HG02798 (cell line): ENCODE measurements around the gene MAP1B.

ENCODE experiments used
- ATAC-seq: cut with Tn5 transposase; IDR thresholded peaks from one replicate; pipeline ENCODE4 v1.9.1; 2021; ENCODE audit warnings: mild to moderate bottlenecking; ENCODE audit not compliant: unreplicated experiment, poor library complexity

The MAP1B gene

DNA sequence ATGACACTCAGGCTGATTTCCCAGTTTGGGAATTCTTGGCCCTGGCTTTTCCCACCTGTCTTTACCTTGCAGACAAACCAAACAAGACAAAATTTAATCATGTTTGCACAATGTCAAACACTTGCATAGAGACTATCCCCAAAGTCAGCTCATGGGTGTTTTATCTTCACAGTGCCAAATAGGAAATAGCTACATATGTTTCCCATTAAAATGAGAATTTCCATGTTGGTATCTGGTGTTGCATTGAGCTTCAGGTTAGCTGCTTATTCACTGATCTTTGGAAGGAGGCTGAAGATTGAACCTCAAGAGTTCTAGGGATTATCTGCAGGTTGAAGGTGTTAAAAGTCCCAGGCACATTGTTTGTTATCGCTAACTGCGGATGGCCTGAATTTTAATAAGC, 19.5 kb downstream of the MAP1B start:
- no peak for ATAC-seq

DNA sequence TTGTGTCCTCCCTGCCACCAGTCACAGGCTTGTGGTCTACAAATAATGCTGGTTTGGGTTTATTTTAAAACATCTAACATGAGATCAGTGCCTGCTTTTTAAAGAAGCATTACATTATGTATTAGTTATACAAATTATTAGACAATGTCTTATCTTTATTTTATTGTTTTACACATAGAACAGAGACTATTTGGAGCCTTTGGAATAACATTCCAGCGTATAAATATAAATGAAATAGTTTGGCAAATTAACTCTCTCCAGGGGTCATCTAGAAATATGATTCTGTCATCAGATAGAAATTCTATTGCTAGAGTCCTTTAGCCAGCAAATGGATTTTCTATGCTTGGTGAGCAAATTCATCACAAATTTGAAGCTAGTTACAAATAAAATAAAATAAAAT, 22.4 kb downstream of the MAP1B start:
- no peak for ATAC-seq

DNA sequence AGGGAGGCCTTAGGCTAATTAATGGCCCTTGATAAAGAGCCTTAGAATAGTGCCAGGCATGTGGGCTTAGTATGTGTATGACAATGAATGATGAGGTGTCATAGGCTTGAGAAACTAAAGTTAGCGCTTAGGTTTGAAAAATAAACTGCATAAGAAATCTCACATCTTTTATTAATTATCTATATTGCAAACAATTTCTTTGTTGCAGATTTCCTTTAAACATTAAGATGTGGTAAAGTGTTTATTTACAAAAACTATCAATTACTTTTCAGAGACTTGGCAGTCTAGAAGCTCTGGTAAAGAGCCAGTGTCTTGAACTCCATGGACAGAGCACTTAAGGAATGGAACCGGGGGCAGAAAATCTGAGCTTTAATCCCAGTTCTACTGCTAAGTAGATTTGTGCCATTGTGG, 23.1 kb downstream of the MAP1B start:
- ATAC-seq, result no peak

DNA sequence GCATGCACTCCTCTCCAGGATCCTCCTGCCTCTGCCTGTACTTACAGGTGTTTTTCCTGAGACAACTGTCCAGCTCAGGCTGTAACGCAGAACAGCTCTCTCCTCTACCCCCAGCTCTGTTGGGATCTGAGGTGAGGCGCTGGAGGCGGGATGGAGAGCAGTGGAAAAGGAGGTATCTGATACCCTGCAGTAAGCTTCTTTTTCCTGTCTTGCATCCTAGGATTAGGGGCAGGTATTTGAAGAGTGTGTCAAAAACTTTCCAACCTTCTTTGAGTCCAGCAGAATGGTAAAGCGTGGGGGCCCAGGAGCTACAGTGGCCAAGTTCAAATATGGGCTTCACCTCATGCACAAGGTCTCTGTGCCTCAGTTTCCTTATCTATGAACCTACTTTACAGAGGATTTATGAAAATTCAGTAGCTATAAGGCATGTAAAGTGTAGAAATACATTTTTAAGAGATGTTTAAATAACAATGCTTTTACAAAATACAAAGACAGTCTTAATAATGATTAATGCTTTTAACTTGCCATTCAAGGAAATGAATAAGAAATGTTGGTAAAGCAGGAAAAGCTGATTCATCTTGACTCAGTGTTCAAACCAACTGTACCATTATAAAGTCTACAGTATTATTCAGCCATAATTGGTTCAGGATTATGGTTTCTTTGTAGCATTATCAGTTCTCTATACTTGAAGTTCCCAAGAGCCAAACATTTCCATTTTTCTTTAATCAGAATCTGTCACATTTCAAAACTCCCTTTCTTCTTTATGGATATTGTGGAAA, 26.1 kb downstream of the MAP1B start:
- ATAC-seq, result no peak

DNA sequence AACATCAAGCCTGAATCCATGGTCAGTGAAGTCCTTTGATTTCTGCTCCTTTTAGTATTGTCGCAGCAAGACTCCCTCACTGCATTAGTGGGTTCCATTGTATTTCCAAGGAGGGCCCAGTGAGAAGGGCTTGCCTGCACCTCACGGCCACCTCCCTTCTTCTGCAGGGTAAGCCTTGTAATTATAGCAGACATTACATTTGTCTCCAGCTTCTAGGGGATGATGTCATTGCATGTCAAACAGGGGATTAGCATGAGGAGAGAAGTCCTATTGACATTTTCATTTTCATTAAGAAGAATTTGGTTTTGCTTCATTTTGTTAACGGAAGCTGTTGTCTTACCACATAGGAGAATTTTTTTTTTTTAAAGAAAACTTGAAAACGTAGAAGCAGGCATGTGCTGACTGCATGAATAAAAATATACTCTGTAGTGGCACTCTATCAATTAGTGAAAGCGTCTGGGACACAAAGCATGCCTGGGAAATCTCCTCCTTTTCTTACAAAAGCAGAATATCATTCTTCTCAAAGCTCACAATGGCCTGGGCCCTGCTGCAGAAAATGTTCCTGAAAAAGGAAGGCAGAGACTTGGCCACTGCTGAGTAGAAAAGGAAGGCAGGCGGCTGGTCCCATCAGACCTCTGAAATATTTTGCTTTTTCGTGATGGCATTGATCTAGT, 27.1 kb downstream of the MAP1B start:
- no peak for ATAC-seq

DNA sequence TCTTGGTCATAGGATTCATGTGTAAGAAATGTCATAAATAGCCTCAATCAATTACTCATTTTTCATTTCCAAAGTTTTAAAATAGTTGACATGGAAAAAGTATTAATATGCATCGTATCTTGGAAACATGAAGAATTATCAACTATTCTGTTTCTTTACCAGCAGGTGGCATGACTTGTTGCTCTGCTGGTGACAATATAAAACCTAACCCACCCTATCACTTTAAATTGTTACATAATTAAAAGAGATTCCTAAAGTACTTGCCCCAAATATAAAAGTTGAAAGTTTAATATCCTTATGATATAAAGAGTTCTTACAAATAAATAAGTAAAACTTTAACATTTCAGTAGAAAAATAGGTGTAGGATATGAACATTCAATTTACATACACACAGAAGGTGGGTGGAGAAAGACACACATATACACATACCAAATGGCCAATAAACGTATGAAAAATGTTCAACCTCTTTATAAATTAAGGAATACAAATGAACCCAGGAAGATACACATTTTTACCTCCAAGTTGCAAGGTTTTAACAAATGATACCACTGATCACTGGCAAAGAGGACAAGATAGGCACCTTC, 30.6 kb downstream of the MAP1B start:
- ATAC-seq, result no peak

DNA sequence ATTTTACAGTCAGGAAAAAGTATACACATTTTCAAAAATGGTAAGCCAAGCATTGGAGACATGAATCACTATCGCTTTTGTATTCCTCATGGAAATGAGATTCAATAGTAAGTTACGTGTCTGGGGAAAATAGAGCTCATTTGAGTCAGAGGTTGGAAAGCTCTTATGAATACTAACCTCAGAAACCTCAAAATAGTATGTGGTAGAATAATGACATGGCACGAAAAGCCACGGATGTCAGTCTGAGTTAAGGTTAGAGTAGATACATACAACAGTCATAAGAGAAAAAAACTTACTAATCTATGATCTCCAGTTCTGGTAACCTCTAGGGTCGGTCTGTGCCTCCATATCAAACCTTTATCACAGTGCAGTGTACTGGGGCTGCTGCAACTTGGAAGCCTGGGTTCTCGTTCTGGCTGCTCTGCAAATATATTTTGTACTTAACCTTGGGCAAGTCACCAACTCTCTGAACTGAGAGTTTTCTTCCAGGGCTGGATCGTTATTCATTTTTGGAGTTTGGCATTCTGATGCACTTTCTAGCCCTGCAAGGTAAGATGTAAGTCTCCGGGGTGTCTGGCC, 31.8 kb downstream of the MAP1B start:
- ATAC-seq, result no peak

DNA sequence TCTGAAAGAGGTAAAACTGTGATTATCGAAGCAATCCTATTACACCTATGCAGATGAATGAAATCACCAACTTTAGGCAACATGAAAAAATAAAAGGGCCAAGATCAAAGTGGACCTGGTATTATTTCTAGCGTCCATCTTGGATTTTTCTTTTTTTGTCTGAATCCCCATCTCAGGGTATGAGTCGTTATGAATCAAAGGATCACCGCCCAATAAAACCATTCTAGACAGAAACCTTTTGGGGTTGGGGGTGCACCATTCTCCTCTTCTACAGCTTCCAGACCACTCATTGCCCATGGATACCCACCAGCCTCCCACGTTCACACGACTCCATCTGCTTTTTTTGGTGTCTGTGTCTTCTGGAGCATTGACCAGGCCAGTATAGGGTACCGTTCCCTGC, 33.4 kb downstream of the MAP1B start:
- no peak for ATAC-seq

DNA sequence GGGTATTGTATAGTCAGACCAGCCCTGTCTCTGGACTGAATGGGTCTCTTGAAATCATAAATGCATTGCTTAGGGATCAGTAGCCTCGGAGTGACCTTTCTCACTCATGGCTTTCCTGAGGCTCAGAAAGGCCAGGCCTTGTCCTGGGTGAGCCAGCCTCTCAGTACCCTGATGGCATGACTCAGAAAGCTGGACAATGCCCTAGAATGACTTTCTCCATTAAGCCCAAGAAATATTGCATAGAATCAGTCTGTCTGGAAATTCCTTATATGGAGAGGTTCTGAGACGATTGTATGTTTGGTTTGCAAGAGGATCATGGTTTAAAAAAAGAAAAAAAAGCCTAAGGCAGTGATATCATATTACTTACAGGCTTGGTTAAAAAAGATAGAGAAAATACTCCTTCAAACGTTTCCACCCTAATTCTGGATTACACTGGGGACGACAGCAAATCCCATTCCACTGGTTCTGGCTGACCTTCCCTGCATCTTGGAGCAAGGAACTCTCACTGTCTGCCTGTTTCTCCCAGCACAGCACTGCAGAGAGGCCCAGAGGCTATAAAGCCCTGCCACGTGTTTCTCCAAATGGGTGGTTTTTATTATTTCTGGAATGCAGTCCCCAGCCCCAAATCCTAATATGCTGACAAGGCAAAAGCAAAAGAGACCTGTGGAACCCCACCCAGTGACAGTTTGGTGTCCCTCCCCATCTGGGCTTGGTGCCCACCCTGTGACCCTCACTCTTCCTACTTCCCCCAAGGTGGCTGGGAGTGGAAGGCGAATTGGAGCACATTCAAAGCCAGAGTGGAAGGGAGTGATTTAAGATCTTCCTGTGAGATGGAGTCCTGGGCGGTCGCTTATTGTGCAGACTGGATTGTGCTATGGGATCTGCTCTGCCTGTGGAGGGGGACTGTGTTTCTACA, 34.4 kb downstream of the MAP1B start:
- no peak for ATAC-seq

DNA sequence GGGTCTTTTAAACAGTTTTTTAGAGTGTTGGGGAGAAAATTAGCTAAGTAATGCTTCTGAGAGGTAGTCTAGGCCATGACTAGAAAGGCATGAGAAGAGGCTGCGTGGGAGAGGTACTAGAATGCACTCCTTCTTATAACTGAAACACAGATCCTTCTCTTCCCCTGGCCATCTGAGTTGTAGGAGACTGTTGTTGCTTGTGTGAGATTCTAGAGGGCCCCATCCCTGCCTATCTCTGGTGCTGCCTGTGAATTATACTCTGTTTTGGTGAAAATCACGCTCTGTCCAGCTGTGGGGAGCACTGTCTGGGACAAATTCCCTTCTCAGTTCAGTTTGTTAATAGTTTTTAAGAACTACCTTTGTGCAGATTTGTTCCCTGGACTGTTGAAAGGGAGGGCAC, 37.5 kb downstream of the MAP1B start:
- no peak for ATAC-seq

DNA sequence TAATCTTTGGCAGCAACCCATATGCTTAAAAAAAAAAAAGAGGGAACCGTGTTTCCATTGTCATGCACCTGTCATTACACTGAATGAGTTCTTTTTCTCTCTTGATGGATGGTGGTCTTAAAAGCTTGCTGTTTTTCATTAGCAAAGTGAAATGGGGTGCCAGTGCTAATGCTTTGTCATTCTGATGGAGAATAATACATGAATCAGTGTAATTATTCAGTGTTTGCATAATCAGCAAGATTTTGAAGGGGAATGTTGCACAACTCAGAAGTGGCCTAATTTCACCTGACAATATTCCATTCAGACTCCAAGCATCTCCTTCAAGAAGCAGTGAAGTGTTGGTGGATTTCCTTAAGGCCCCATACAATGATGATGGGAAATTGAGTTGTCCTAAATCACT, 38.1 kb downstream of the MAP1B start:
- no peak for ATAC-seq

DNA sequence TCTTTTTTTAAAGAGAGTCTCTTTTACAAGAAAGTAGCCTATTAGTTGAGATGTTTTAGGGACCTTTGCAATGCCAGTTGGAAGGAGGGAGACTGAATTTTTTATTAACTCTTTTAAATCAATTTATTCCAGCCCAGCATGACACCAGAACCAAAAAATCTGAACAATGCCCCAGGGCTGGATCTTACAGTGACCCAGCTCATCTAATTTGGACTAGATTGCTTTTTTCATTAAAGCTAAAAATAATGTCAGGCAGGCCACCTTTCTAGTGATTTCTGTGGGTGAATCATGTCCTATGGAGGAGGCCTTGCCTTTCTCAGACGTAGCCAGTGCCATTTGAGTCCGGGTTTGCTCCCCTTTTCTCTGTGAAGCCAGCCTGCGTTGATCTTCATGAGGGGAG, 38.8 kb downstream of the MAP1B start:
- ATAC-seq, result no peak

DNA sequence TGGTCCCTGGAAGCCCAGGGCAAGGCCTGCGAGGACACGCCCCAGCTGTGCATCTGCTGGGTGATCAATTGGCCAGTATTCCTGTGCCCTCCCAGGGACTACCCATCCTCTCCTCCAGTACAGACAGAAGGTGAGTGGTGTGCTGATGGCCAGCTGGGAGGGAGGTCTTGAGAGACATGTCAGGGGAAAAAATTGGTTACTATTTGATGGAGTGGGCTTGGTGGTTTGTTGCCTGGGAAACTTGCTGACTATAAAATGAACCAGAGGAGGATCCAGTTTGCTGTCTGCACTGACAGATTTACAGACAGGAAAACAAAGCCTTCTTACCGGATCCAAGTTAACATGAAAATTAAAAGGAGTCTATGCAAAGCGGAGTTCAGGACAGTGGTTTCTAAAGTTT, 40.3 kb downstream of the MAP1B start:
- ATAC-seq, result no peak

DNA sequence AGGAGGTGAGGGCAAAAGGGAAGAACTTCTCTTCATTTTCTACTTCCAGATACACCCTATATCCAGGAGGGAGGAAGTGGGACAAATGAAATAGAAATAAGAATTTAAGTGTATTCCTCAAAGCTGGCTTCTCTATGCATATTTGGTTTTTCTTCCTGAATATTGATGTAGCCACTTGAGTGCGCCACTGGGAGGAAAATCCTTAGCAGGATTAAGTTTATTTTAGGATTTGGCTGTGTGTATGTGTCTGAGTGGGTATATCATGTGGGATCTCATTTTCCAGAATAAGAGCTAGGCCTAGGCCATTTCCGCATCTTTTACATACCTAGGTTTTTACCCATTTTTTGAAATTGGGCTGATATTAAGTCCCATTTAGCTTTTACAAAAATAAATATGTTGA, 42.5 kb downstream of the MAP1B start:
- no peak for ATAC-seq

DNA sequence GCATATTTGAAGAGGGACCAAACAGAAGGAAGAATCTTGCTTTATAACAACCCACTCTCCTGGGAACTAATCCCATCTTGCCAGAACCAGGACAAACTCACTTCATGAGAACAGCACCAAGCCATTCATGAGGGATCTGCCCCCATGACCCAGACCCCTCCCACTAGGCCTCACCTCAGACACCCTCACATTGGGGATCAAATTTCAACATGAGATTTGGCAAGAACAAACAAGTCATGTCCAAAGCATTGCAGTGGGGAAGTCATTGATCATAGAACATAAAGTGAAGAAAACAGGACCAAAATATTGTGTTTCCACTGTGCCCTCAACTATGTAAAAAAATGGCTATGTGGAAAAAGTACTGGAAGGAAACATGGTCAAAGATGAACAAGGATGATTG, 43.9 kb downstream of the MAP1B start:
- ATAC-seq, result no peak

DNA sequence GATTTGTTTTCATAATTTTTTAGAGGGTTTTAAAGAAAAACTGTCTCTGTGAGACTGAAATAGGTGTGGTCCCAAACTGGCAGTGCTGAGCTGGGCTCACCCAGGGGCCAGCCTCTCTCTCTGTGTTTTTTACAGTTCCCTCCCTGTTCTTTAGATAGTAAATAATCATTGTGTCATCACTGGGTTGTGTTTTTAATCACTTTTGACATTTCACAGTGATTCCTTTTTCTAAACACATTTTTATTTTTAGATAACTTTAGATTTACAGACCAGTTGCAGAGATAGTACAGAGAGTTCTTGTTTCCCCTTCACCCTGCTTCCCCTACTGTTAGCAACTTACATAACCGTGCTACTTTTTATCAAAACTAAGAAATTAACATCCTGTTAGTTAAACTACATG, 44.4 kb downstream of the MAP1B start:
- ATAC-seq, result no peak

DNA sequence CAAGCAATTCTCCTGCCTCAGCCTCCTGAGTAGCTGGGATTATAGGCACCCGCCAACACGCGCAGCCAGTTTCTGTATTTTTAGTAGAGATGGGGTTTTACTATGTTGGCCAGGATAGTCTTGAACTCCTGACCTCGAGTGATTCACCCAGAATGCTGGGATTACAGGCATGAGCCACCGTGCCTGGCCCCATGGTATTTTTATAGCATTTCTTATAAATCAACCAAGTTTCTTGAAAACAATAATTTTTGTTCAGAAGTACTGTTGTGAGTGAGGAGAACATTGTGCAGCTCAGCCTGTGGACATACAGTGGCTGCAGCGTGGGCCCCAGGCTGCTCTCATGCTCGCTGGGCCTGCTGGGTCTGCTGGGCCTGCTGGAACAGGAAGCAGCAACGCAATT, 45.3 kb downstream of the MAP1B start:
- no peak for ATAC-seq

DNA sequence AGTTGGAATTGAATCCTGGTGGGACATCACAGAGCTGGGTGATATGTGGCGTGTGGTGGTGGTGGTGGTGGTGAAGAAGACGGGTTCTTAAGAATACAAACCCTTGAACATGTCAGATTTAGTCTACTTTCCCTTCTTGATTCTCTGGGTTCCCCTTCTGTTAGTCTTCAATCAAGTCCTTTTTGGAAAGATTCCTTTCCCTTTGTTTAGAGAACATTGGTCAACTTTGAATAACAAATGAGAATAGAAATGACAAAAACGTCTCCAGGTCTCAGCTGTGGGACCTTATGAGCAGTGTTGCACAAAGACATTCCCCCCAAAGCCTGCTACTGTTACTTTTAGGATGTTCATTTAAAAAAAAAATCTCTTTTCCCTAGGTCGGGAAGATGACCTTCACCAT, 46.3 kb downstream of the MAP1B start:
- no peak for ATAC-seq

DNA sequence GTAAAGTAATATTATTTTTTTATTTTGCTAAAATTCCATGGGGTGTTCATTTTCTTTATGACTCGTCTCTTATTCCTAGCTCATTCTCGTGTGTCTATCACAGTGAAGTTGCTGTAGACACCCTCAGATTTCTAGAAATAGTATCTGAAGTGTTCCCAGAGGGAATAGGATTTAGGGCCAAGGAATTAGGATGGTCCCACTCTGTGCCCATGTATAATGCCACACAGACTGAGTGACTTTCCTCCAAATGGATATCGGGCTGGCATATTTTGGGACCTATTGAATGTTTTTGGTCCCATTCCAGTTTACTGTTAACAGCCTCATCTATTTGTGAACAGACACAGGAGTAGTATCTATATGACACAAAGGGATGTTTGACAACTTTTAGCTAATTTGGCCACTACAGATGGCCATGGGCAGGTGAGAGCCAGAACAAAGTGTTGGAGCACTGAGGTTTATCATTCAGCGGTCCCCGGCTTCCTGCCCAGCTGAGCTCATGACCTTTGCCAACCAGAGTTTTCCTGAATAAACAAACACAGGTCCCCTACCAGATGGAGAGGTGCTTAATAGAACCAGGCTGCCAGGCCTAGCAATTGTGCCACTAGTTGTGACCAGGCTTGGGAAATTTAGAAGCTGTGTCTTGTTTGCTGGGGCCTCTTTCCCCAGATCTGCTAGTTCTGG, 46.9 kb downstream of the MAP1B start:
- ATAC-seq, result no peak
